ENCODE data around the gene C5orf63.

GRCh38 chr5:127101935-127102334, 28.6 kb upstream of the C5orf63 start:
- TF ChIP-seq CTCF (conservative IDR thresholded peaks at IDR 0.05) (no peak), ZFX (IDR thresholded peaks at IDR 0.05) (no peak)
